ENCODE measurements around the gene ATG4D.

The ATG4D gene

DNA sequence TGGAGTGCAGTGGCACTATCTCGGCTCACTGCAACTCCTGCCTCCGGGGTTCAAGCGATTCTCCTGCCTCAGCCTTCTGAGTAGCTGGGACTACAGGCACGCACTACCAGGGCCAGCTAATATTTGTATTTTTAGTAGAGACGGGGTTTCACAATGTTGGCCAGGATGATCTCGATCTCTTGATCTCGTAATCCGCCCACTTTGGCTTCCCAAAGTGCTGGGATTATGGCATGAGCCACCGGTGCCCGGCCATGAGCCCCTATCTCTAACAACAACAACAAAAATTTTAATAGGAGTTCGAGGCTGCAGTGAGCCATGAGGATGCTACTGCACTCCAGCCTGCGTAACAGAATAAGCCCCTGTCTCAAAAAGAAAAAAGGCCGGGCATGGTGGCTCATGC lies 38.4 kb downstream of the ATG4D start:
- no peak for DNase-seq

DNA sequence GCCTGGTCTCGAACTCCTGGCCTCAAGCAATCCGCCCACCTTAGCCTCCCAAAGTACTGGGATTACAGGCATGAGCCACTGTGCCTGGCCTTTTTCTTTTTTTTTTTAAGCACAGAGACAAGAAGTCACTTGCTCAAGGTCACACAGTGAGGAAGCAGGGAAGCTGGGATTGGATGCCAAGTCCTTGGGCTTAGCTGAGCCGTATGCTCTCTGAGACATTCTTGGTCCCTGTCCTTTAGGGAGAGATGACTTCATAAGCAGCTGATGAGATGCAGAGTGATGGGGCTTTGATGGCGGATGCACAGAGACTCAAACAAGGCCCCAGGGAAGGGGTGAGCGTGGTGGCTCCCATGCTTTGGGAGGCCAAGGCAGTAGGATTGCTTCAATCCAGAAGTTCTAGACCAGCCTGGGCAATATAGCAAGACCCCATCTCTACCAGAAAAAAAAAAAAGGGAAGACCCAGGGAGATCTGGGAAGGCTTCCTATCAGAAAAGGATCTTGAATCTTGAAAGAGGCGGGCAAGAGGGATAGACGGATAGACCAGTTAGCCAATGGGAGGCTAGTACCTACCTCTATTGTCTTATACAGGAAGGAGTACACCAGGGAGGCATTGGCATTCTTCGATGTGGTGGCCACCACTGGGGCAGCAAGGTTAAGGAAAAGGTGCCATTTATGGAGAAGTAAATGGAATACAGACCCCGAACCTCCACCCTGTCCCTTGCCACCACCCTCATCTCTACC lies 39.5 kb downstream of the ATG4D start:
- no peak for DNase-seq

DNA sequence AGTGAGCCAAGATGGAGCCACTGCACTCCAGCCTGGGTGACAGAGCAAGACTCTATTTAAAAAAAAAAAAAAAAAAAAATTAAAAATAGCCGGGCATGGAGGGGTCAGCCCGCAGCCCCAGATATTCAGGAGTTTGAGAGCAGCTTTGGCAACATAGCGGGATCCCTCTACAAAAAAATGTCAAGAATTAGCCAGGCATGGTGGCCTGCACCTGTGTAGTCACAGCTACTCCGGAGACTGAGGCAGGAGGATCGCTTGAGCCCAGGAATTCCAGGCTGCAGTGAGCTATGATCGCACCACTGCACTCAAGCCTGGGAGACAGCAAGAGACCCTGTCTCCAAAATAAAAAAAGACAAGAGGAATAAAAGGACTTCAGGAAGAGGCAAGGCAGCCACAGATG lies 42.7 kb downstream of the ATG4D start:
- no peak for DNase-seq

DNA sequence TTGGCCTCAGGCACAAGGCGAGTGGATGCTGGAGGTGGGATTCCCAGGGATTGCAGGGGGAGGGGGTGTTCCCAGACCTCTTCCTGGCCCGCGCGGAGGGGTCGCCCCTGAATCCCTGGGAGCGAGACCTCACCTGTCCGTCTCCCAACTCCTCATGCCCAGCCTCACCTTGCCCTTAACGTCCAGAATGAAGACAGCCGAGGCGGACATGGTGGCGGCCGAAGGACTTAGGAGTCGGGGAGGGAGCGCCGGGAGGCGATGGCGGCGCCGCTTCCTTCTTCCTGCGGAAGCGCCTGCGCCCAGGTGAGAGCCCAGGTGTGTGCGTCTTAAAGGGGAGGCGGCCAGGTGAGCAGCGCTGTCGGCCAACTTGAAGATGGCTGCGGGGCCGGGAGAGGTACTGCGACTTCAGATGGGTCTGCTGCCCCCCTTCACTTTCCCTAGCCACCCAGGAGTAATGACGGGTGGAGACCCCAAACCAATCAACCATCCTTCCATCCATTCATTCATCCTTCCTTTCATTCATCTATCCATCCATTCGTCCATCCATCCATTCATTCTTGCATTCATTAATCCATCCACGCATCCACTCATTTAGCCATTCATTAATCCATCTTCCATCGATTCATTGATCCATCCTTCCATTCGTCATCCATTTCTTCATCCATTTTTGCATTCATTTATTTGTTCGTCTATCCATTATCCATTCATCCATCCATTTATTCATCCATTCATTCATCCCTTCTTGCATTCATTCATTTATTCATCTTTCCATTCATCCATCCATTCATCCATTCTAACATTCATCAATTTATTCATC lies 43.5 kb downstream of the ATG4D start, which contains the start of gene AP1M2:
AP1M2 (minus strand) TSS at position 291 of the 817 bp plus-strand sequence; CDS start at position 210, 81 bp downstream.
- DNase-seq = no peak

DNA sequence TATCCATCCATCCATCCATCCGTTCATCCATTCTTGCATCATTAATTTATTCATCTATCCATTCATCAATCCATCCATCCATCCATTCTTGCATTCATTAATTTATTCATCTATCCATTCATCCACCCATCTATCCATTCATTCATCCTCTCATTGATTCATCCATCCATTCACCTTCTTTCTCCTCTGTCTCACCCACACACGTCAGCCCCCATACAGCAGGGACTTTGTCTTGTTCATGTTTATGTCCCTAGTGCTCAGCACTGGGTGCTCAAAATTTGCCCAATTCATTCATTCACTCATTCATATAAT lies 44.1 kb downstream of the ATG4D start:
- no peak for DNase-seq

DNA sequence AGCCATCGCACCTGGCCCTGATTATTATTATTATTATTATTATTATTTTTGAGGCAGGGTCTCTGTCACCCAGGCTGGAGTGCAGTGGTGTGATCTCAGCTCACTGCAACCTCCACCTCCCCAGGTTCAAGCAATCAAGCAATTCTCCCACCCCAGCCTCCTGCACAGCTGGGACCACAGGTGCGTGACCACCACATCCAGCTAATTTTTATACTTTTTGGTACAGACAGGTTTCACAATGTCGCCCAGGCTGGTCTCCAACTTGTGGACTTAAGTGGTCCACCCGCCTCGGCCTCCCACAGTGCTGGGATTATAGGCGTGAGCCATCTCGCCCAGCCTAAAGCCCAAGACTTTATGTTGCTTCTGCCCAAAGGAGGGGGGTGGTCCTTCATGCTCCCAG lies 49.4 kb downstream of the ATG4D start:
- DNase-seq = no peak

DNA sequence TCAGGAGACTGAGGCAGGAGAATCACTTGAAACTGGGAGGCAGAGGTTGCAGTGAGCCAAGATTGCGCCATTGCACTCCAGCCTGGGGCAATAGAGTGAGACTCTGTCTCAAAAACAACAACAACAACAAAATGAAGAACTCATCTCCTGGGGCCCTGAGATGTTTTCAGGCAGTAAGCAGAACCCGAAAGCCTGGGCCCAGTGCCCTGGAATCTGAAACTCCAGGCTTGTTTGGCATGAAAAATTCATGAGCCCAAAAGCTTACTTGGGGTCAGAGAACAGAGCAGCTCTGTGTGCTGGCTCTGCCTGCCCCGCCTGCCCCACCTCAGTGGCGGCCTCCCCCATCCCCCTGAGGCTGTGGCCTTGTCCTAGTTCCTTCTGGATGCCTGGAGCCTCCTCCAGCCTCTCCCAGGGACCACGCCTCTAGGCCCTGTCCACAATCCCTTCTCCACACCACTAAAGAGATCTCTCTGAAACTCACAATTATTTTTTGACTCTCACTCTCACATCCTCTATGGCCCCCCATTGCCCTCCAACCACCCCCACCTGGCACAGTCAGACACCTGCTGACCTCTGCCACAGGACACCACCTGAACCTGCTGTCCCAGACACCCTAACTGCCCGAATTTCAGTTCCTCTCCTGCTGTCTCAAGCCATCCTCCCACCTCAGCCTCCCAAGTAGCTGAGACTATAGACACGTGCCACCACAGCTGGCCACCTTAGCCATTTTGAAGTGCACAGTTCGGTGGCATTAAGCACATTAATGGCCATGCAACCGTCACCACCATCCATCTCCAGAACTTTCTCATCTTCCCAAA lies 50.3 kb downstream of the ATG4D start:
- DNase-seq = no peak

DNA sequence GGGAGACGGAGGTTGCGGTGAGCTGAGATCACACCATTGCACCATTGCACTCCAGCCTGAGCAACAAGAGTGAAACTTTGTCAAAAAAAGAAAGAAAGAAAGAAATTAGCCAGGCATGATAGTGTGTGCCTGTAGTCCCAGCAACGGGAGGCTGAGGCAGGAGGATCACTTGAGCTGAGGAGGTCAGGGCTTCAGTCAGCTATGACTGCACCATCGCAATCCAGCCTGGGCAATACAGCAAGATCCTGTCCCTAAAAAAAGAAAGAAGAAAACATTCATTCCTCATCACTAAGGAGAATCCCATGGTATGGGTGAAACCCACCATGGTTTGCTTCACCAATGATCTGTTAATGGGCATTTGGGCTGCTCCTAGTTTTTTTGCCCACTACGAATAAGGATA lies 56.4 kb downstream of the ATG4D start:
- DNase-seq = no peak

DNA sequence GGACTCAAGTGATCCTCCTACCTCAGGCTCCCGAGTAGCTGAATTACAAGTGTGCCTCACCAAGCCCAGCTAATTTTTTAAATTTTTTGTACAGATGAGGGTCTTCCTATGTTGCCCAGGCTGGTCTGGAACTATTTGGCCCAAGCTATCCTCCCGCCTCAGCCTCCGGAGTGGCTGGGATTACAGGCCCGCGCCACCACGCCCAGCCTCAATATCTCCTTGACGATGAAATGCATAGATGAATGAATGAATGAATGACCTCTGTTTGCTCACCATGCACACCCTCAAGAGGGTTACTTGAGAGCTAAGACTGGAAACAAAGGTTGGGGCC lies 58.3 kb downstream of the ATG4D start:
- no peak for DNase-seq

DNA sequence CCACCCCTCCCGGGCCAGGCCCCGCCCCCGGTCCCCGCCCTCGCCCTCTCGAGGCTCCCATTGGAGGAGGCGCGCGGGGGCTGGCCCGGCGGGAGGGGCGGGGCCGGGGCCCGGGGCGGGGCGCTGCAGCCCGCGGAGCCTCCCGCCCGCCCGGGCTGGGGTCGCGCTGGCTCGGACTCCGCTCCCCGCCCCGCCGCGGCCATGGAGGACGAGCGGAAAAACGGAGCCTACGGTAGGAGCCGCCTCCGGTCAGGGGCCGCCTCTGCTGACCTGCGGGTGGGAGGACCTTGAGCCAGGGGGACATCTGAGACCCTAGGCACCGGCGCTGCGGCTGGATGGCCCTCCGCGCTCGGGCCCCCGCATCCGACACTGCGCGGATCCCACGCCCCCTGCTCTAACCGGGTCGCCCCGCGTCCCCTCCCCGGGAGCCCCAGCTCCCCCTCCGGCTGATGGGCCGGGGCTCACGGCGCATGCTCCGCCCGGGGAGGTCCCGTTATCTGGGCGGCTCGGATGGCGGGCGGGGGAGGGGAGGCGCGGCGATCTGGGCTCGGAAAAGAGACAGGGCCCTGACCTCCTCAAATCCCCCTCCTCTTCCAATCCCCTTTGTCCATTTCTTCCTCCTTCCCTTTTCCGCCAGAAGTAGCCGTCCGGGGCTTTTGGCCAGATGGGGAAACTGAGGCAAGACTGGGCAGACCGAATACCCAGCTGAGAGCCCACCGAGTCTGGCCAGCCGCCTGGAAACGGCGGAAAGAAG lies 58.8 kb downstream of the ATG4D start:
- DNase-seq = peak; percentile 50

Measured in NCI-H1436 (cell line).